Measurements from ENCODE around the gene RDH8.

The RDH8 gene

GRCh38 chr19:10061717-10062310 is 48.5 kb downstream of the RDH8 start:
- WGBS = 65% methylated on average over 11 of the region's 21 CpGs
- no peak overlapping the region for H2AFZ ChIP-seq (ENCODE audit: low read depth, low read length)
- no peak overlapping the region for H4K91ac ChIP-seq (ENCODE audit: low read length)
- H3K27ac ChIP-seq (ENCODE audit: low read length, poor library complexity, severe bottlenecking) = no peak overlapping the region
- H2BK120ac ChIP-seq (ENCODE audit: low read depth, low read length) = no peak overlapping the region
- H2BK5ac ChIP-seq (ENCODE audit: low read depth, low read length, poor library complexity, severe bottlenecking) = no peak overlapping the region
- H2BK12ac ChIP-seq (ENCODE audit: low read length in 2 of 2) = no peak overlapping the region
- H2AK5ac ChIP-seq (ENCODE audit: low read length, severe bottlenecking) = no peak overlapping the region
- H3K18ac ChIP-seq (ENCODE audit: low read depth in 1 of 2, low read length in 2 of 2) = no peak overlapping the region
- no peak for DNase-seq
- peaks cover 5 to 32% of the 10 kb centered on the region in 2 experiments for H3K27me3 ChIP-seq (ENCODE audit: control insufficient read depth in 1 of 2, insufficient read depth in 1 of 2, low read length in 2 of 2)
- no peaks in the 10 kb centered on the region for H3K79me1 ChIP-seq (replicated peaks; ENCODE audit: low read length, poor library complexity, severe bottlenecking)
- H3K4ac ChIP-seq (ENCODE audit: low read depth in 1 of 2, low read length in 2 of 2) = no peak overlapping the region
- no peak overlapping the region for H3K4me2 ChIP-seq (ENCODE audit: low read length, poor library complexity, severe bottlenecking)
- H2BK15ac ChIP-seq (ENCODE audit: low read depth, poor library complexity, severe bottlenecking) = no peak overlapping the region
- H4K8ac ChIP-seq (ENCODE audit: low read length) = no peak overlapping the region
- no peak overlapping the region for H3K14ac ChIP-seq (ENCODE audit: low read length in 2 of 2)
- no peak overlapping the region for H3K23ac ChIP-seq (ENCODE audit: low read length in 2 of 2)
- no peaks in the 10 kb centered on the region for H3K9me3 ChIP-seq (ENCODE audit: control insufficient read depth, low read length)
- no peaks in the 10 kb centered on the region for H3K36me3 ChIP-seq (ENCODE audit: control insufficient read depth in 1 of 2, insufficient read depth in 2 of 2, low read depth in 1 of 2, low read length in 2 of 2)
- no peaks in the 10 kb centered on the region for H3K4me1 ChIP-seq (ENCODE audit: control insufficient read depth, insufficient read depth, low read depth, low read length)
- no peak overlapping the region for H3K9ac ChIP-seq (ENCODE audit: low read length)
- no peak overlapping the region for H3K4me3 ChIP-seq (ENCODE audit: insufficient read depth in 1 of 2, low read depth in 1 of 2, low read length in 2 of 2)

DNA sequence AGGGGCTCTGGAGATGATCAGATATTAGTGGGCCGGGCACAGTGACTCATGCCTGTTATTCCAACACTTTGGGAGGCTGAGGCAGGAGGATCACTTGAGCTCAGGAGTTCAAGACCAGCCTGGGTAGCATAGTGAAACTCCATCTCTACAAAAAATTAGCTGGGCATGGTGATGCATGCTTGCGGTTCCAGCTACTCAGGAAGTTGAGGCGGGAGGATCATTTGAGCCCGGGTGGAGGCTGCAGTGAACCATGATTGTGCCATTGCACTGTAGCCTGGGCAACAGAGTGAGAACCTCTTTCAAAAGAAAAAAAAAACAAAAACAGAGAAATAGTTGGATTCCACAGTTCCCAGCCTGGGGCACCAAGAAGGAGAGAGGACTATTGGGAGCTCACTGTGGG is 54.9 kb downstream of the RDH8 start:
- DNase-seq = no peak
- no peak overlapping the region for H4K8ac ChIP-seq (ENCODE audit: low read length)
- no peak overlapping the region for H2BK12ac ChIP-seq (ENCODE audit: low read length in 2 of 2)
- peaks cover 8 to 33% of the 10 kb centered on the region in 2 experiments for H3K27me3 ChIP-seq (ENCODE audit: control insufficient read depth in 1 of 2, insufficient read depth in 1 of 2, low read length in 2 of 2)
- no peak overlapping the region for H3K4ac ChIP-seq (ENCODE audit: low read depth in 1 of 2, low read length in 2 of 2)
- H2BK5ac ChIP-seq (ENCODE audit: low read depth, low read length, poor library complexity, severe bottlenecking) = no peak overlapping the region
- H2BK120ac ChIP-seq (ENCODE audit: low read depth, low read length) = no peak overlapping the region
- no peak overlapping the region for H3K27ac ChIP-seq (ENCODE audit: low read length, poor library complexity, severe bottlenecking)
- no peaks in the 10 kb centered on the region for H3K79me1 ChIP-seq (replicated peaks; ENCODE audit: low read length, poor library complexity, severe bottlenecking)
- H2AK5ac ChIP-seq (ENCODE audit: low read length, severe bottlenecking) = no peak overlapping the region
- no peaks in the 10 kb centered on the region for H3K9me3 ChIP-seq (ENCODE audit: control insufficient read depth, low read length)
- no peak overlapping the region for H2BK15ac ChIP-seq (ENCODE audit: low read depth, poor library complexity, severe bottlenecking)
- no peak overlapping the region for H2AFZ ChIP-seq (ENCODE audit: low read depth, low read length)
- no peak overlapping the region for H3K23ac ChIP-seq (ENCODE audit: low read length in 2 of 2)
- no peak overlapping the region for H3K14ac ChIP-seq (ENCODE audit: low read length in 2 of 2)
- no peak overlapping the region for H3K4me2 ChIP-seq (ENCODE audit: low read length, poor library complexity, severe bottlenecking)
- no peaks in the 10 kb centered on the region for H3K4me1 ChIP-seq (ENCODE audit: control insufficient read depth, insufficient read depth, low read depth, low read length)
- 55% methylated on average over 2 of the region's 4 CpGs for WGBS
- no peak overlapping the region for H4K91ac ChIP-seq (ENCODE audit: low read length)
- H3K18ac ChIP-seq (ENCODE audit: low read depth in 1 of 2, low read length in 2 of 2) = no peak overlapping the region
- no peak overlapping the region for H3K4me3 ChIP-seq (ENCODE audit: insufficient read depth in 1 of 2, low read depth in 1 of 2, low read length in 2 of 2)
- no peaks in the 10 kb centered on the region for H3K36me3 ChIP-seq (ENCODE audit: control insufficient read depth in 1 of 2, insufficient read depth in 2 of 2, low read depth in 1 of 2, low read length in 2 of 2)
- no peak overlapping the region for H3K9ac ChIP-seq (ENCODE audit: low read length)

DNA sequence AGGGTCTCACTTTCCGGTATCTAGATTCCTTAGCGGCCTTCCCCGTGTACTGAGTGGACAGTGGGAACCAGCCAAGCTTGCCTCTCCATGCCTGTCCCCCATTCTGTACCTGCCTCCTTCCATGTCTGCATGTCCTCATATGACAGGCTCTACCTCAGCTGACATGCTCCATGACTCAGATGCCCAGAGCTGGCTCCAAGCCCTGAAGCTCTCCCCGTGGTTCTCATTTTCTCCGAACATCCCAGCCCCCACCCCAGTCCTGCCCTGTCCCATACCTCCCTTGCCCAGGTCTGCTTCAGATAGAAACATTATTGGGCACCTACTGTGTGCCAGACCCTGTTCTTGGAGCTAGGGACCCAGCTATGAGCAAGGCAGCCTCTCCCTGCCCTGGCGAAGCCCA is 55.8 kb downstream of the RDH8 start:
- H3K4me2 ChIP-seq (ENCODE audit: low read length, poor library complexity, severe bottlenecking) = no peak overlapping the region
- H3K27me3 ChIP-seq (ENCODE audit: control insufficient read depth in 1 of 2, insufficient read depth in 1 of 2, low read length in 2 of 2) = peaks cover 8 to 32% of the 10 kb centered on the region in 2 experiments
- H2BK5ac ChIP-seq (ENCODE audit: low read depth, low read length, poor library complexity, severe bottlenecking) = no peak overlapping the region
- H3K9me3 ChIP-seq (ENCODE audit: control insufficient read depth, low read length) = peaks cover 4% of the 10 kb centered on the region
- H4K8ac ChIP-seq (ENCODE audit: low read length) = no peak overlapping the region
- 84% methylated on average over 5 of the region's 6 CpGs for WGBS
- no peak overlapping the region for H4K91ac ChIP-seq (ENCODE audit: low read length)
- no peak overlapping the region for H3K4ac ChIP-seq (ENCODE audit: low read depth in 1 of 2, low read length in 2 of 2)
- H2BK120ac ChIP-seq (ENCODE audit: low read depth, low read length) = no peak overlapping the region
- H3K23ac ChIP-seq (ENCODE audit: low read length in 2 of 2) = no peak overlapping the region
- H2AFZ ChIP-seq (ENCODE audit: low read depth, low read length) = no peak overlapping the region
- DNase-seq = no peak
- no peak overlapping the region for H3K18ac ChIP-seq (ENCODE audit: low read depth in 1 of 2, low read length in 2 of 2)
- H3K14ac ChIP-seq (ENCODE audit: low read length in 2 of 2) = no peak overlapping the region
- no peak overlapping the region for H3K4me3 ChIP-seq (ENCODE audit: insufficient read depth in 1 of 2, low read depth in 1 of 2, low read length in 2 of 2)
- no peak overlapping the region for H2BK15ac ChIP-seq (ENCODE audit: low read depth, poor library complexity, severe bottlenecking)
- no peak overlapping the region for H3K27ac ChIP-seq (ENCODE audit: low read length, poor library complexity, severe bottlenecking)
- H3K79me1 ChIP-seq (replicated peaks; ENCODE audit: low read length, poor library complexity, severe bottlenecking) = no peaks in the 10 kb centered on the region
- H2BK12ac ChIP-seq (ENCODE audit: low read length in 2 of 2) = no peak overlapping the region
- no peak overlapping the region for H2AK5ac ChIP-seq (ENCODE audit: low read length, severe bottlenecking)
- H3K4me1 ChIP-seq (ENCODE audit: control insufficient read depth, insufficient read depth, low read depth, low read length) = no peaks in the 10 kb centered on the region
- H3K9ac ChIP-seq (ENCODE audit: low read length) = no peak overlapping the region
- no peaks in the 10 kb centered on the region for H3K36me3 ChIP-seq (ENCODE audit: control insufficient read depth in 1 of 2, insufficient read depth in 2 of 2, low read depth in 1 of 2, low read length in 2 of 2)

DNA sequence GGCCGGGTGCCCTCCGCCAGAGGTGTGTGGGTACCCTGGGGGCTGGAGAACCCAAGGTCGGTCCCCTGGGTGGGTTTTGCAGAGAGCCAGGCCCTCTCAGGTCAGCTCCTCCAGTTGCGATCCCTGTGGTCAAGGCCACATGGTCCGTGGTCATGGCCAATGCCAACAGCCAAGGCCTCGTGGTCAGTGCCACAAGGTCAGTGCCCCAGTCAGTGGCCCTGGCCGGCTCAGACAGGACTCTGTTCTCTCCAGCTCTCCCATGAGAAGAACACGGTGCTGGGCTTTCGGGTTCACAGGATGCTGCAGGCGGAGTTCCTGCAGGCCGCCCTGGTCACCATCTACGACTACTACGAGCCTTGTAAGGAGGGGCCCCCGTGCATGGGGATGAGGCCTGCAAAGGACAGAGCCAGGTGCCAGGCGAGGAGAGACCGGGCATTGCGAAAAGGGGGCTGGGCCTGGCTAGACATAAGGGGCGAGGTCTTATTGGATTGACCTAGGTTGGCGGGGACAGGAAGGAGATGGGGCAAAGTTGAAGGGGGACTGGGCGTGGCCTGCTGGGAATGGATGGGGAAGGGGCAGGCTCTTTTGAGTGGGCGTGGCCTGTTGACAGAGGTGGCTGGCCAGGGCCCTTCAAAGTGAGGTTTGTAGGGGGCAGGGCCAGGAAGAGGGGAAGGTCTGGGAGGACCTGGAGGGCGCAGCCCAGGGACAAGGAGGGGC is 57.6 kb downstream of the RDH8 start:
- Histone ChIP-seq H3K14ac (ENCODE audit: low read length in 2 of 2) (no peak overlapping the region), H2AK5ac (ENCODE audit: low read length, severe bottlenecking) (no peak overlapping the region), H2AFZ (ENCODE audit: low read depth, low read length) (no peak overlapping the region), H3K27me3 (ENCODE audit: control insufficient read depth in 1 of 2, insufficient read depth in 1 of 2, low read length in 2 of 2) (peaks cover 8 to 26% of the 10 kb centered on the region in 2 experiments), H3K4me1 (ENCODE audit: control insufficient read depth, insufficient read depth, low read depth, low read length) (no peaks in the 10 kb centered on the region), H3K18ac (ENCODE audit: low read depth in 1 of 2, low read length in 2 of 2) (no peak overlapping the region), H2BK12ac (ENCODE audit: low read length in 2 of 2) (no peak overlapping the region), H3K4ac (ENCODE audit: low read depth in 1 of 2, low read length in 2 of 2) (no peak overlapping the region), H3K9ac (ENCODE audit: low read length) (no peak overlapping the region), H2BK120ac (ENCODE audit: low read depth, low read length) (no peak overlapping the region), H3K4me2 (ENCODE audit: low read length, poor library complexity, severe bottlenecking) (no peak overlapping the region), H2BK15ac (ENCODE audit: low read depth, poor library complexity, severe bottlenecking) (no peak overlapping the region), H4K8ac (ENCODE audit: low read length) (peak overlapping the region; percentile 56), H3K36me3 (ENCODE audit: control insufficient read depth in 1 of 2, insufficient read depth in 2 of 2, low read depth in 1 of 2, low read length in 2 of 2) (no peaks in the 10 kb centered on the region), H2BK5ac (ENCODE audit: low read depth, low read length, poor library complexity, severe bottlenecking) (no peak overlapping the region), H3K4me3 (ENCODE audit: insufficient read depth in 1 of 2, low read depth in 1 of 2, low read length in 2 of 2) (no peak overlapping the region), H3K79me1 (replicated peaks; ENCODE audit: low read length, poor library complexity, severe bottlenecking) (no peaks in the 10 kb centered on the region), H3K27ac (ENCODE audit: low read length, poor library complexity, severe bottlenecking) (no peak overlapping the region), H4K91ac (ENCODE audit: low read length) (no peak overlapping the region), H3K9me3 (ENCODE audit: control insufficient read depth, low read length) (peaks cover 5% of the 10 kb centered on the region), H3K23ac (ENCODE audit: low read length in 2 of 2) (no peak overlapping the region)
- whole genome bisulfite sequencing = 85% methylated on average over 22 of the region's 22 CpGs
- no peak for DNase-seq

Measured in mesenchymal stem cell (in vitro differentiated cells and primary cell).